RWPE1 (cell line): ENCODE measurements around the gene TMEM187.
A peak's percentile ranks its signal among the peaks of the same experiment; 100 is the strongest.

Experiments used
- CTCF ChIA-PET: fragments of 350-600 bp; sonication (Branson Sonifier 250); formaldehyde crosslinking; extraction: SDS; loops from one replicate; lab custom pipeline; 2021; lab: Yijun Ruan, JAX
- POLR2A ChIA-PET: fragments of 400-600 bp; formaldehyde crosslinking; extraction: SDS; loops from one replicate; lab custom pipeline; 2020; ENCODE audit warnings: antibody characterized with exemption; ENCODE audit not compliant: low non-redundant PET; lab: Yijun Ruan, JAX
- DNase-seq: peaks from one replicate; pipeline ENCODE4 v3.0.0; 2012; ENCODE audit warnings: low spot score
- H3K27ac ChIP-seq: fragments of 450-650 bp; 2 replicates; pipeline ENCODE4 v1.5.1; 2017
- CTCF ChIP-seq: fragments of 450-650 bp; conservative IDR thresholded peaks from 2 replicates; pipeline ENCODE4 v1.5.1; 2017; ENCODE audit warnings: low read depth, mild to moderate bottlenecking

Gene TMEM187

GRCh38 chrX:153925739-153926551, 46.6 kb upstream of the TMEM187 start, which contains the start of gene ARHGAP4:
ARHGAP4 (minus strand) TSS chrX:153926264; CDS start chrX:153926202, 62 bp downstream.
- CTCF ChIA-PET, result interaction anchor here (0.6 to 1.2 kb wide), 2 partner anchors 15 to 19 kb away, joined by 3 read pairs; no protein-coding TSS in a partner anchor
- no peak for TF ChIP-seq CTCF
- DNase-seq, result no peak
- peak within 1 kb of the TSS; percentile 96 for H3K27ac ChIP-seq
- POLR2A ChIA-PET, result interaction anchor here (0.6 kb wide), 1 partner anchor 20 kb away, joined by 8 read pairs; no protein-coding TSS in a partner anchor

- ChIA-PET POLR2A (no interaction called here), CTCF (interaction anchor here (0.5 kb wide), 1 partner anchor 12 kb away, joined by 3 read pairs; no protein-coding TSS in a partner anchor)
- DNase-seq, result no peak
- TF ChIP-seq CTCF, result no peak
- H3K27ac ChIP-seq, result peak overlapping the region; percentile 96
Observed at GRCh38 chrX:153926552-153926857, 46.0 kb upstream of the TMEM187 start.

- POLR2A ChIA-PET, result interaction anchor here (1.4 kb wide), 1 partner anchor 17 kb away, joined by 4 read pairs; no protein-coding TSS in a partner anchor
- no peak for TF ChIP-seq CTCF
- CTCF ChIA-PET, result interaction anchor here (0.5 to 0.9 kb wide), 2 partner anchors 11 to 20 kb away, joined by 3 read pairs; no protein-coding TSS in a partner anchor
- no peak for DNase-seq
- peak overlapping the region; percentile 96 for H3K27ac ChIP-seq
Observed at GRCh38 chrX:153926858-153927671, 45.5 kb upstream of the TMEM187 start.

GRCh38 chrX:153927672-153927921, 45.0 kb upstream of the TMEM187 start:
- ChIA-PET POLR2A (interaction anchor here (1.4 kb wide), 1 partner anchor 17 kb away, joined by 4 read pairs; no protein-coding TSS in a partner anchor), CTCF (interaction anchor here (0.9 kb wide), 1 partner anchor 19 kb away, joined by 3 read pairs; no protein-coding TSS in a partner anchor)
- DNase-seq, result no peak
- peak overlapping the region; percentile 96 for H3K27ac ChIP-seq
- TF ChIP-seq CTCF, result no peak

- ChIA-PET POLR2A (interaction anchor here (0.5 to 1.4 kb wide), 4 partner anchors 18 to 133 kb away, joined by 3 to 4 read pairs (median 4); partner anchors contain the start of genes IDH3G and SSR4), CTCF (interaction anchor here (0.9 kb wide), 1 partner anchor 19 kb away, joined by 3 read pairs; no protein-coding TSS in a partner anchor)
- DNase-seq, result peak; percentile 92
- H3K27ac ChIP-seq, result peak overlapping the region; percentile 96
- TF ChIP-seq CTCF, result peak; percentile 21; the same call in 1 of the 2 replicates
Observed at GRCh38 chrX:153927922-153928760, 44.4 kb upstream of the TMEM187 start.
